GM21360 (cell line): Measurements from ENCODE around the gene FASN.

Experiments
- ATAC-seq: cut with Tn5 transposase; IDR thresholded peaks from one replicate; pipeline ENCODE4 v1.9.1; 2021; ENCODE audit warnings: mild to moderate bottlenecking, moderate library complexity; ENCODE audit not compliant: unreplicated experiment

The FASN gene

GRCh38 chr17:82089723-82090548 is 8.1 kb downstream of the FASN start:
- ATAC-seq: no peak

DNA sequence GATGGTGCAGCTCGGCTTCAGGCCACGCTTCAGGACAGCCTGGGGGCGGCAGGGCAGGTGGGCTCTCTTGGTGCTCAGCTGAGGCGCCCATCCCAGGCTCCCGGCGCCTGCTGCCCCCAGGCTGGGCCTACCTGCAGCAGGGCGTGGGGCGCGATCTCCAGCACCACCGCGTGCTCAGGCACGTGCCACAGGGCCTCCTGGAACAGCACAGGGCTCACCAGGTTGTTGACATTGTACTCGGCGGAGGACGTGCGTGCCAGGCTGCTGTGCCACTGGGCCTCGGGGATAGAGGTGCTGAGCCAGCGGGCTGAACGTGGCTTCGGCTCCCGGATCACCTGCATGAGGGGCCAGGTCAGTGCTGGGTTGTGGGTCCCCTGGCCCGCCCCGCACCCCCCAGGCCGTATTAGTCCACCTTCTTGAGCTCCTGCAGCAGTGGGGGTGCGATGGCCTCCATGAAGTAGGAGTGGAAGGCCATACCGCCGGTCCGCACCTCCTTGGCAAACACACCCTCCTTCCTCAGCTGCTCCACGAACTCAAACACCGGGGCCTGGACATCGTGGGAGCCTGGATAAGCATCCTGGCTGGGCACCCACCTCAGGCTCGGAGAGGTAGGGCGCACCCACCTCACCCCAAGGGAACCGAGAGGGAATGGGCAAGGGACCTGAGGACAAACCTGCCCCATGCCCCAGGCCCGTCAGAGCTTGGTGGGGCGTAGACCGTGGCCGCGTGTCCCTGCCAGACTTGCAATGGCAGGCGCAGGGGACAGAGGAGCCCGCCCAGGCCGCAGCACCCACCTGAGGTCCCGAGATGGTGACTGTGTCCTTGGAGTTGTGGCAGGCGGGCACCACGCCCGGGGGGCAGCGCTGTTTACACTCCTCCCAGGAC is 9.0 kb downstream of the FASN start:
- ATAC-seq: no peak

DNA sequence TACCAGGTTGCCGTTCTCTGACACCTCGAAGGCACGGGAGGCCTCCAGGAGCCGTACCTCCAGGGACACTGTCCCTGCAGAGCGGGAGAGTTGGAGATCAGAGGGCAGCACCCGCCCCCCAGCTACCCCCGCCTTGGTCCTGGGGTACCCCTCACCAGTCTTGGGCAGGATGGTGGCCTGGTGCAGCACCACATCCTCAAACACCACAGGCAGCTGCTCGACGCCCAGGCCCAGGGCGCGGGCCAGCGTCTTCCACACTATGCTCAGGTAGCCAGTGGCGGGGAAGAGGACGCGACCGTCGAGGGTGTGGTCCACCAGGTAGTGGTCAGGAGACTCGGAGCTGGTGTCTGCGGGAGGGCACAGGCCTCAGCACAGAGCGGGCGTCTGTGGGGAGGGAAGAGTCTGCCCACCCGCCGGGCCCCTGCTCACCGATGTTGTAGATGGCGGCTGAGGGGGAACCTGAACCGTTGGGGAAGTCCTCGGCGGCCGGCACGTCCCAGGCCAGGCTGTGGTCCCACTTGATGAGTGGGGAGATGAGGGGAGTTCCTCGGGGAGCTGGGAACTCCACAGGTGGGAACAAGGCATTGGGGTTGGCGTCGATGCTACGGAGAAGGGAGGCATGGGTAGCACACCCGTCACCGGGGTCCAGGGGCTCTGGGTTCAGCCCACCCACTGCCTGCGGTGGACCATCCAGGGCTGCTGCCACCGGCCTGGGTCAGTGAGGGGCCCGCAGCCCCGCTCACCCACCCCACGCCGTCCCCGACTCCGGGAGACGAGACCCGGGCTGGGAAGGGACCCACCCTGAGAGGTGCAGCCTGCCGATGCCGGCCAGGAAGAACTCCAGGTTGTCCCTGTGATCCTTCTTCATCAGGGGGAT is 9.8 kb downstream of the FASN start:
- no peak for ATAC-seq

- ATAC-seq: no peak
Measured at GRCh38 chr17:82086941-82087906, 10.8 kb downstream of the FASN start.

- no peak for ATAC-seq
Measured at GRCh38 chr17:82085931-82086764, 11.9 kb downstream of the FASN start.

GRCh38 chr17:82085031-82085861 is 12.8 kb downstream of the FASN start:
- ATAC-seq: no peak

- no peak for ATAC-seq
Measured at GRCh38 chr17:82084373-82085030, 13.5 kb downstream of the FASN start.

DNA sequence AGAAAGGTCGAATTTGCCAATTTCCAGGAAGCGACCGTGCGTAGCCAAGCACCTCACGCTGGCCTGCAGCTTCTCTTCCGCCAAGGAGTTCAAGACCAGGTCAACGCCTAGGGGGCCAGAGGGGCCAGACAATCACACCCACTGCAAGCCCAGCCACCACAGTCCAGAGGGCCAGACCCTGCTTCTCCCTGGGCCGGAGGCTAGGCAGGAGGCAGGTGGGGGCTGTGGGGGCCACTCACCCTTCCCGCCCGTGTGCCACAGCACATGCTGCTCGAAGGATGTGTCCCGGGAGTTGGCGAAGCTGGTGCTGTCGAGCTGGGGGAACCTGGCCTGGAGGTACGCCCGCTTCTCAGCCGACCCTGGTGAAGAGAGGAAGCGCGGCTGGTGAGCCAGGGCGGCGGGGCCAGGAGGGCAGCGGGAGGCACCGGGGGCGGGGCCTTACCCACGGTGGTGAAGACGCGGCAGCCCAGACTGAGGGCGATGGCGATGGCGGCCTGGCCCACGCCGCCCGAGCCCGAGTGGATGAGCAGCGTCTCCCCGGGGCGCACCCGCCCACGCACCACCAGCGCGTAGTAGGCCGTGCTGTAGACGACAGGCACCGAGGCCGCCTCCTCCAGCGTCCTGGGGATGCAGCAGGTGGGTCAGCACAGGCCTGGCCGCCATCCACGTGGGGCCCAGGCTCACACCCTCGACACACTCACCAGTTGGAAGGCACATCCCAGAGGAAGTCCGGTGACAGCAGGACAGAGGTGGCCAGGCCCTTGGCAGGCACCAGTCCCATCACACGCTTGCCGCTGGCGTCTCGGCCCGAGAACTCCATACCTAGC is 14.3 kb downstream of the FASN start:
- no peak for ATAC-seq

- ATAC-seq: no peak
Measured at GRCh38 chr17:82083009-82083408, 15.0 kb downstream of the FASN start.

- ATAC-seq: no peak
Measured at GRCh38 chr17:82082456-82082855, 15.6 kb downstream of the FASN start.

DNA sequence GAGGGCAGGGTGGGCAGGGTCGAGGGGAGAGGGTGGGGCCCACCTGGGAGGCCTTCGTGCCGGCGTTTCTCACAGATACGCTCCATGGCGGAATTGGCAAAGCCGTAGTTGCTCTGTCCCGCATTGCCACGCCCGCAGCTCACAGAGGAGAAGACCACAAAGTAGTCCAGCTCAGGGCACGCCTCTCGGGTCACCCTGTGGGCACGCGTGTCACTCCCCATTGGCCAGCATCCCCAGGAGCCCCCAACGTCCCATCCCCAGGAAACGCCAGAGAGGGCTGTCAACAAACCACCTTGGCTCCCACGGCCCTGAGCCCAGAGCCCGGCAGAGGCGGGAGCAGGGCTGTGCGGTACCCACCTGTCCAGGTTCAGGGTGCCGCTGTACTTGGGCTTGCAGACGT is 16.1 kb downstream of the FASN start:
- ATAC-seq: no peak

GRCh38 chr17:82081546-82081945 is 16.5 kb downstream of the FASN start:
- ATAC-seq: no peak

GRCh38 chr17:82080789-82081464 is 17.1 kb downstream of the FASN start:
- ATAC-seq: no peak

DNA sequence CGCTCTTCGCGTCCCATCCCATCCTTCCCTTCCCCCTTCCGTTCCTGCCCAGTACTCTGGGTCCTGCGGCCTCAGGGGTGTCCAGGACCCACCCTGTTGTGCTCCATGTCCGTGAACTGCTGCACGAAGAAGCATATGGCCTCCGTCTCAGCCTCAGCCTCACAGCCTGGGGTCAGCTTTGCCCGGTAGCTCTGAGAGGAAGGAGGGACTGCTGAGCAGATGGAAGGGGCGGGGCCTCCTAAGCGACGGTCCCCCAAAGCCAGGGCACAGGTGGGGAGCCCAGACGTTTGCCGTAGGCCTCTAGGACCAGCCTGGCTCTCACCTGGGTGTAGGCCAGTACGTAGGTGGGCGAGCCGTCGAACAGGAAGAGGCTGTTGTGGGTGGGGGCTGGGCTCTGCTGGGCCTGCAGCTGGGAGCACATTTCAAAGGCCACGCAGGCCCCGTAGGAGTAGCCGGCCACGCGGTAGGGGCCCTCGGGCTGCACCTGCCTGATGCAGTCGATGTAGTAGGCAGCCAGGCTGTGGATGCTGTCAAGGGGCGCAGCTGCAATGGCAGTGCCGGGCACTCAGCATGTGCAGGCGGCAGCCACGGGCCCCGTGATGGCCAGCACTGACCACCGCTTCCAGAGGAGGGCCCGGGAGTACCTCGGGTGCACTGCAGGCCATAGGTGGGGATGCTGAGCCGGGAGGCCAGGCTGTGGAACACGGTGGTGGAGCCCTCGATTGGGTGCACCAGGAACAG is 17.8 kb downstream of the FASN start:
- no peak for ATAC-seq

DNA sequence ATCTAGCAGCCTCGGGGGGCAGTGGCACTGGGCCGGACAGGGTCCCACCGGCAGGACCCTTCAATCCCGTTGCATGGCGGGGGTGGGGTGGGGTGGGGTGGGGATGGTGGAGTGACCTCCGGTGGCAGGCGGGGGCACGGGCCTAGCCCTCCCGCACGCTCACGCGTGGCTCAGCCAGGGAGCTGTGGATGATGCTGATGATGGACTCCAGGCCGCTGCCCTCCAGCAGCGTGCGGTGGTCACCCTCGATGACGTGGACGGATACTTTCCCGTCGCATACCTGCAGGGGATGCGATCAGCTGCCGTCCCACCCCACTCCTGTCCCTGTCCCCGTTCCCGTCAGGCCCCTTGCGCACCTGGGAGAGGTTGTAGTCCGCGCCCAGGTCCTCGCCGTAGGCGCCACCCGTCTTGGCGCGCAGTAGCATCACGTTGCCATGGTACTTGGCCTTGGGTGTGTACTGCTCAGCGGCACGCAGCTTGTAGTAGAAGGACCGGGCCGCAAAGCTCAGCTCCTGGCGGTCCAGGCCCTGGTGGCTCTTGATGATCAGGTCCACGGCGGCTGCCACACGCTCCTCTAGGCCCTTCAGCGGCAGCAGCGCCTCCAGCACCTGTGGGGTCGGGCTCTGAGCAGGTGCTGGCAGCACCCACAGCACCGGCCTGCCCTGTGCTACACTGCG is 18.9 kb downstream of the FASN start:
- no peak for ATAC-seq
